VCaP (cell line): ENCODE results near the gene TPRG1L.
A peak's percentile ranks its signal among the peaks of the same experiment; 100 is the strongest.
"Not testable (repeated sequence)": the region's sequence is repeated elsewhere in the genome, so short reads cannot be mapped to it uniquely, and the experiment has no call there.

ENCODE experiments used
- H3K27ac ChIP-seq: fragments of 450-650 bp; 2 replicates; pipeline ENCODE4 v1.5.1; 2017
- TF ChIP-seq, protein P1 (sequence below): fragments of 450-650 bp; conservative IDR thresholded peaks from 2 replicates; pipeline ENCODE4 v1.5.1; 2017; ENCODE audit warnings: mild to moderate bottlenecking, moderate library complexity

TPRG1L gene

DNA sequence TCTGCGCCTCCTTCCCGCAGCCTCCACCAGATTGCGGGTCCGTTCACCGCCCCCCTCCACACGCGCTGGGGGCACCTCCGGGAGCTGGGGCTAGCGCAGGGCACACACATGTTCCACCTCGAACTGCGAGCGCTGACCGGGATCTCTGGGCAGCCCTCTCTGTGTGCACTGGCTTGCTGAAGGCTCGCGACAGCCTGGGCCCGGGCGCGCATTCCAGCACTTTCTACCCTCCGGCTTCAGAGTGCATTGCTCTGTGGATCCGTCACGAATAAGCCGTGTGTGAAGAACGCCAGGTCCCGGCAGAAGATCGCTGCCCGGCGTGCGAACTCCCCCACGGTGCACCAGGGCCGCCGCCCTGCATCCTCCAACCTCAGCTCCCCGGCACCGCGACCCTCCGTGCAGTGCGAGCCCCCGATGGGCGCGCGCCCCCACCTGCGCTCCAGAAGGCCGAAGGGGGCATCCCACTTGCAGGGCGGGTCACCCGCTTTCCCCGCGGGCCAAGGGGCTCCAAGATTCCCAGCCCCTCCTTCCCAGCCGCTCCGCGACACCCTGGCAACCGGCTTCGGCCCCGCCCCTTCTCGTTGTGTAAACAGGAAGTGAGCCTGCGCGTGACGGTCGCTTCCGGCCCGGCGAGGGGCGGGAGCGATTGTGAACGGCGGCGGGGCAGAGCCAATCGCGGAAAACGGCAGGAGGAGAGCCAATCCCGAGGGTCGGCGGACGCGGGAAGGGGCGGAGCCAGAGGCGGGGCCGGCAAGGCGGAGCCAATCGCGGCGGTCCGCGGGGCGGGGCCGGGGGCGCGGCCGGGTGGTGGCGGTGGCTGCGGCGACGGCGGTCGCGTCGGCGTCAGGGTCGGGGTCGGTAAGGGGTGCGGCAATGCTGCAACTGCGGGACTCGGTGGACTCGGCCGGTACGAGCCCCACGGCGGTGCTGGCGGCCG, at the start of gene TPRG1L:
Gene TPRG1L (plus strand): TSS at position 816 of the 937 bp plus-strand sequence. CDS start 58 bp downstream, at position 874.
- TF ChIP-seq, protein P1, sequence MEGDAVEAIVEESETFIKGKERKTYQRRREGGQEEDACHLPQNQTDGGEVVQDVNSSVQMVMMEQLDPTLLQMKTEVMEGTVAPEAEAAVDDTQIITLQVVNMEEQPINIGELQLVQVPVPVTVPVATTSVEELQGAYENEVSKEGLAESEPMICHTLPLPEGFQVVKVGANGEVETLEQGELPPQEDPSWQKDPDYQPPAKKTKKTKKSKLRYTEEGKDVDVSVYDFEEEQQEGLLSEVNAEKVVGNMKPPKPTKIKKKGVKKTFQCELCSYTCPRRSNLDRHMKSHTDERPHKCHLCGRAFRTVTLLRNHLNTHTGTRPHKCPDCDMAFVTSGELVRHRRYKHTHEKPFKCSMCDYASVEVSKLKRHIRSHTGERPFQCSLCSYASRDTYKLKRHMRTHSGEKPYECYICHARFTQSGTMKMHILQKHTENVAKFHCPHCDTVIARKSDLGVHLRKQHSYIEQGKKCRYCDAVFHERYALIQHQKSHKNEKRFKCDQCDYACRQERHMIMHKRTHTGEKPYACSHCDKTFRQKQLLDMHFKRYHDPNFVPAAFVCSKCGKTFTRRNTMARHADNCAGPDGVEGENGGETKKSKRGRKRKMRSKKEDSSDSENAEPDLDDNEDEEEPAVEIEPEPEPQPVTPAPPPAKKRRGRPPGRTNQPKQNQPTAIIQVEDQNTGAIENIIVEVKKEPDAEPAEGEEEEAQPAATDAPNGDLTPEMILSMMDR = no peak
- peak within 1 kb of the TSS; percentile 86 for H3K27ac ChIP-seq

- H3K27ac ChIP-seq = not testable (repeated sequence)
Observed at GRCh38 chr1:3575515-3575914, 49.3 kb upstream of the TPRG1L start.

DNA sequence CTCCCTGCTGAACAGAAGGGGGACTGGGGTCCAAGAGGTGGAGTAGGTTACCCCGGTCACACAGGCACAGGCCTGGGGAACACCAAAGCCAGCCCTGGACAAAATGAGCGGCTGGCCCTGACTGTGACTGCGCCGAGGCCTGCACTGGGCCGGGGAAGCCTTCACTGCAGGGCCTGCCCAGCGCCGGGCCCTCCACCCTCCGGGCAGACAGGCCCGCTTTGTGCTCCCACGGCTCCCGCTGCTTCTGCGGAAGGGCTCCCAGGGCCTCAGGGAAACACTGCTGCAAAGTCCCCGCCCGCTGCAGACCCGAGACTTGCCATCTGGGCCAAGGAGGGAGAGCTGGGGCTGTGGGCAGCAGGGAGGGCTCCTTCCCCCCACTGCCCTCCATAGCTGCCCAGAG, 48.8 kb upstream of the TPRG1L start:
- no peak overlapping the region for H3K27ac ChIP-seq

GRCh38 chr1:3577300-3577699, 47.5 kb upstream of the TPRG1L start:
- no peak overlapping the region for H3K27ac ChIP-seq
- TF ChIP-seq, protein P1 = no peak

More for the DNA sequence above, 48.8 kb upstream of the TPRG1L start:
- TF ChIP-seq, protein P1 = no peak

GRCh38 chr1:3577711-3578432, 46.9 kb upstream of the TPRG1L start:
- TF ChIP-seq, protein P1 = no peak
- H3K27ac ChIP-seq = no peak overlapping the region

GRCh38 chr1:3578433-3578805, 46.4 kb upstream of the TPRG1L start:
- H3K27ac ChIP-seq = no peak overlapping the region
- TF ChIP-seq, protein P1 = no peak

- H3K27ac ChIP-seq = no peak overlapping the region
- TF ChIP-seq, protein P1 = no peak
Observed at GRCh38 chr1:3578906-3579305, 45.9 kb upstream of the TPRG1L start.
